ENCODE results near the gene PTCD1. TPM values are rescaled to one million over a fixed set of nuclear protein-coding genes. Genes with fewer than 3 reads are reported as not detected.
A peak's percentile ranks its signal among the peaks of the same experiment; 100 is the strongest.

Gene PTCD1
- total and polyA plus RNA-seq, 9 of the 15 experiments (the other 6 are each of a cell fraction or from before 2014, with no cell fraction given) = 0.46 to 17.1 (median 6.2) TPM

DNA sequence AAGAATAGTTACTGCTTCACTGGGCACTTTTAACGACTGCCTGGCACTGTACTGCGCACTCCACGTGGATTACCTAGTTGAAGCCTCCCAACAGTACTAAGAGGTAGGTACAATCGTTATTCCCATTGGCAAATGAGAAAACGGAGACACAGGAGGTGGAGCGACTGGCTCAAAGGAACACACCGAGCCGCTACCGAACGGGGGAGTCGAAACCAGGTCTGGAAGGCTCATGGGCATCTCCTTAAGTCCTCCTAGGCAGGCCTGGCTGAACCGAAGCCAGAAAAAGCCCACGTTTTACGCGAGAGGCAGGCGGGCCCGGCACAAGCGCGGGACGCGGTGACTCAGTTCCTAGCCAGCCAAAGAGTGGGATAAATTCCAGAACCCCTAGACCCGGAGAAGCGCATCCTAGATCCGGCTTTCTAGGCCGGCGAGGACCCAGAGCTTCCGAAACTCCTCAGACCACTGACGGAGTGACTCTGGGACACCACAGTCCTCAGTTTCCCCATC is 30.7 kb downstream of the PTCD1 start:
- Histone ChIP-seq H2AFZ (ENCODE audit: low read depth, low read length) (peak overlapping the region; percentile 100), H3K36me3 (ENCODE audit: control insufficient read depth, insufficient read depth, low read length) (peaks cover 75% of the 10 kb centered on the region), H3K79me2 (ENCODE audit: control insufficient read depth, insufficient read depth, low read length) (peaks cover 78% of the 10 kb centered on the region), H4K20me1 (replicated peaks; ENCODE audit: control insufficient read depth, insufficient read depth, low read length) (peaks cover 34% of the 10 kb centered on the region), H3K27ac (ENCODE audit: extremely low read depth, low read depth, low read length) (peak overlapping the region; percentile 100), H3K4me1 (replicated peaks in 1 of 2; ENCODE audit: control insufficient read depth in 2 of 2, insufficient read depth in 2 of 2, low read length in 2 of 2) (peaks cover 20% of the 10 kb centered on the region in 2 experiments; a peak in 4 of 5 replicates), H3K9me1 (ENCODE audit: control insufficient read depth, insufficient read depth, low read length) (no peaks in the 10 kb centered on the region), H3K4me3 (peak overlapping the region; percentile 97), H3K9me3 (replicated peaks; ENCODE audit: control insufficient read depth, insufficient read depth, low read depth, low read length) (no peaks in the 10 kb centered on the region), H3K9ac (ENCODE audit: insufficient read depth in 1 of 2, low read depth in 2 of 2, low read length in 2 of 2) (peak overlapping the region; percentile 97 to 100), H3K27me3 (ENCODE audit: control insufficient read depth in 2 of 2, insufficient read depth in 2 of 2, low read length in 2 of 2) (no peaks in the 10 kb centered on the region), H3K4me2 (ENCODE audit: insufficient read depth, low read length) (peak overlapping the region; percentile 99)
- intact Hi-C loops (cut with micrococcal nuclease) (loop anchor here (2.0 kb wide), 1 partner anchor 33 kb away; the partner anchor contains the start of gene ARPC1B), in situ Hi-C loops (cut with MboI) (no loop called here)
- ChIA-PET CTCF (ENCODE audit: low intra/inter-chr PET ratio) (no interaction called here), POLR2A (interaction anchor here (0.7 to 4.4 kb wide), 12 partner anchors 8 to 277 kb away, joined by 3 to 53 read pairs (median 8); partner anchors contain the start of genes CPSF4 and PTCD1)
- ATAC-seq (peak; percentile 61), FAIRE-seq (no peak), DNase-seq (ENCODE audit: extremely low read depth in 1 of 4, low spot score in 3 of 4) (peak in 2 of 4 experiments; percentile 56 to 67)
- WGBS (ENCODE audit: insufficient coverage, low coverage, missing lambda C conversion rate) = under 1% methylated on average over 28 of the region's 28 CpGs
- no TSS peak for BruUV-seq (replicated peaks)
- TF ChIP-seq, protein P1, sequence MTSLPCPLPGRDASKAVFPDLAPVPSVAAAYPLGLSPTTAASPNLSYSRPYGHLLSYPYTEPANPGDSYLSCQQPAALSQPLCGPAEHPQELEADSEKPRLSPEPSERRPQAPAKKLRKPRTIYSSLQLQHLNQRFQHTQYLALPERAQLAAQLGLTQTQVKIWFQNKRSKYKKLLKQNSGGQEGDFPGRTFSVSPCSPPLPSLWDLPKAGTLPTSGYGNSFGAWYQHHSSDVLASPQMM (CRISPR knock-in tag; IDR thresholded peaks at IDR 0.05) = no peak
- no peak for TF ChIP-seq SMAD3 (CRISPR knock-in tag; conservative IDR thresholded peaks at IDR 0.05)
- TF ChIP-seq, protein P2, sequence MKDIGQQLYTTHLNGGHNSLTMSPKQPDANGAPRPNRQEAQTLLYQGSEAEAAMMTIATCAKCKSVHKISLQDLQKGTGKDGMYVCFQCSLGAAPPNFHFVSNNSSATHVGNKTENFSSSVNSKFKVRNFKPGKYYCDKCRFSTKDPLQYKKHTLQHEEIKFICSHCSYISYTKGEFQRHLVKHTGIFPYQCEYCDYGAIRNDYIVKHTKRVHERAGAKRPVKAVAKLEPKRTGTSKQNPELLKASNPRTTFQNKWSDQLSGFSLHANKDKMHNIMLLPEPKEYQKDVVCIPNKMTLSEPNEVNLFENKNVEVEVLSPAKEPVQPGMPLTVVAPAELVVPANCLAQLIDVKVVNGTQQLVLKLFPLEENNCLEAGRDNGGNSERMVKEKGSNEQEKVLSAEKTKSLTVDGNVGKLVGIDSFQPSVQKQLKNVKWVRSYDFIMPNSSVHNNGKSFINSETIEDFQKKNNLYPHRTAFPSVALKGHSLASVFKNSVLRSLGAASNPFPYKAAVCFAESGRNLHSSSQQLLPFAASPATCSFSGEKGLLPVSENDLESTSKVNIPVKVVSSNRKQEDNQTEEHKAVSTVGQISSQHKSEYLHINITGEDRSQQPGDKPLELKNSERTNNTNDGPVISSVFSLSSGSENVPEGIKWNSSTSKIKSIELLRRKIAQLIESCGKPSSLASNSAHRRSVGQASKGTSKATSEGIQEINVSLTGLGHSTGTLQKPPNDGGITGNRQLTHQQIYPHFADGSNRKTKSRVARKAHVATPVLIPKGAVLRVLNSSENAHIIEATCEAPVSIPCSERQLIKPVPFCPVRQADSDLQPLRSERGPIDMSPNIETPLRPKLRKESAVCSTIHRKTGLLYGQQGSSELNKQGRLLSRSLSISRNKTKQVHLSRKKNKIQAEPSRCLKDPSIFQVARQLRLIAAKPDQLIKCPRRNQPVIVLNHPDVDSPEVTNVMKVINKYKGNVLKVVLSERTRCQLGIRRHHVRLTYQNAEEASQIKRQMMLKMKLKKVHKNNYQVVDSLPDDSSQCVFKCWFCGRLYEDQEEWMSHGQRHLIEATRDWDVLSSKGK (CRISPR knock-in tag; IDR thresholded peaks at IDR 0.05) = no peak
- TF ChIP-seq, protein P3, sequence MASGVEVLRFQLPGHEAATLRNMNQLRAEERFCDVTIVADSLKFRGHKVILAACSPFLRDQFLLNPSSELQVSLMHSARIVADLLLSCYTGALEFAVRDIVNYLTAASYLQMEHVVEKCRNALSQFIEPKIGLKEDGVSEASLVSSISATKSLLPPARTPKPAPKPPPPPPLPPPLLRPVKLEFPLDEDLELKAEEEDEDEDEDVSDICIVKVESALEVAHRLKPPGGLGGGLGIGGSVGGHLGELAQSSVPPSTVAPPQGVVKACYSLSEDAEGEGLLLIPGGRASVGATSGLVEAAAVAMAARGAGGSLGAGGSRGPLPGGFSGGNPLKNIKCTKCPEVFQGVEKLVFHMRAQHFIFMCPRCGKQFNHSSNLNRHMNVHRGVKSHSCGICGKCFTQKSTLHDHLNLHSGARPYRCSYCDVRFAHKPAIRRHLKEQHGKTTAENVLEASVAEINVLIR (CRISPR knock-in tag; IDR thresholded peaks at IDR 0.05) = no peak
- TF ChIP-seq, protein P4, sequence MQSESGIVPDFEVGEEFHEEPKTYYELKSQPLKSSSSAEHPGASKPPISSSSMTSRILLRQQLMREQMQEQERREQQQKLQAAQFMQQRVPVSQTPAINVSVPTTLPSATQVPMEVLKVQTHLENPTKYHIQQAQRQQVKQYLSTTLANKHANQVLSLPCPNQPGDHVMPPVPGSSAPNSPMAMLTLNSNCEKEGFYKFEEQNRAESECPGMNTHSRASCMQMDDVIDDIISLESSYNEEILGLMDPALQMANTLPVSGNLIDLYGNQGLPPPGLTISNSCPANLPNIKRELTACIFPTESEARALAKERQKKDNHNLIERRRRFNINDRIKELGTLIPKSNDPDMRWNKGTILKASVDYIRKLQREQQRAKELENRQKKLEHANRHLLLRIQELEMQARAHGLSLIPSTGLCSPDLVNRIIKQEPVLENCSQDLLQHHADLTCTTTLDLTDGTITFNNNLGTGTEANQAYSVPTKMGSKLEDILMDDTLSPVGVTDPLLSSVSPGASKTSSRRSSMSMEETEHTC (IDR thresholded peaks at IDR 0.05) = no peak
- TF ChIP-seq MAFF (IDR thresholded peaks at IDR 0.05; ENCODE audit: low read length) = no peak
- no peak for TF ChIP-seq CSDE1 (IDR thresholded peaks at IDR 0.05)
- TF ChIP-seq, protein P5, sequence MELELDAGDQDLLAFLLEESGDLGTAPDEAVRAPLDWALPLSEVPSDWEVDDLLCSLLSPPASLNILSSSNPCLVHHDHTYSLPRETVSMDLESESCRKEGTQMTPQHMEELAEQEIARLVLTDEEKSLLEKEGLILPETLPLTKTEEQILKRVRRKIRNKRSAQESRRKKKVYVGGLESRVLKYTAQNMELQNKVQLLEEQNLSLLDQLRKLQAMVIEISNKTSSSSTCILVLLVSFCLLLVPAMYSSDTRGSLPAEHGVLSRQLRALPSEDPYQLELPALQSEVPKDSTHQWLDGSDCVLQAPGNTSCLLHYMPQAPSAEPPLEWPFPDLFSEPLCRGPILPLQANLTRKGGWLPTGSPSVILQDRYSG (tag; conservative IDR thresholded peaks at IDR 0.05; ENCODE audit: low read depth) = no peak
- TF ChIP-seq ZNF253 (CRISPR knock-in tag; conservative IDR thresholded peaks at IDR 0.05) = no peak
- no peak for TF ChIP-seq LARP7 (IDR thresholded peaks at IDR 0.05)
- TF ChIP-seq HIVEP1 (CRISPR knock-in tag; IDR thresholded peaks at IDR 0.05) = no peak
- TF ChIP-seq, protein P6, sequence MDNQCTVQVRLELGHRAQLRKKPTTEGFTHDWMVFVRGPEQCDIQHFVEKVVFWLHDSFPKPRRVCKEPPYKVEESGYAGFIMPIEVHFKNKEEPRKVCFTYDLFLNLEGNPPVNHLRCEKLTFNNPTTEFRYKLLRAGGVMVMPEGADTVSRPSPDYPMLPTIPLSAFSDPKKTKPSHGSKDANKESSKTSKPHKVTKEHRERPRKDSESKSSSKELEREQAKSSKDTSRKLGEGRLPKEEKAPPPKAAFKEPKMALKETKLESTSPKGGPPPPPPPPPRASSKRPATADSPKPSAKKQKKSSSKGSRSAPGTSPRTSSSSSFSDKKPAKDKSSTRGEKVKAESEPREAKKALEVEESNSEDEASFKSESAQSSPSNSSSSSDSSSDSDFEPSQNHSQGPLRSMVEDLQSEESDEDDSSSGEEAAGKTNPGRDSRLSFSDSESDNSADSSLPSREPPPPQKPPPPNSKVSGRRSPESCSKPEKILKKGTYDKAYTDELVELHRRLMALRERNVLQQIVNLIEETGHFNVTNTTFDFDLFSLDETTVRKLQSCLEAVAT (IDR thresholded peaks at IDR 0.05) = no peak
- TF ChIP-seq NFYB (IDR thresholded peaks at IDR 0.05; ENCODE audit: extremely low read depth, insufficient read length) = no peak
